Breast epithelium (tissue), 4 donors: ENCODE data around the gene CFAP54. TPM values are rescaled to one million over a fixed set of nuclear protein-coding genes. Genes with fewer than 3 reads are reported as not detected.

ENCODE experiments used
- DNase-seq, 2 donors: peaks; one replicate each; pipeline ENCODE4 v3.0.0-alpha.2; 2019; ENCODE audit warnings: low spot score in 2 of 2
- H3K27ac ChIP-seq, 2 donors: fragments of 200-600 bp; sonication (generic) in 1 of 2; one replicate each; pipeline ENCODE4 v1.5.1; 2016 to 2019; ENCODE audit warnings: mild to moderate bottlenecking in 1 of 2
- H3K27me3 ChIP-seq, 2 donors: fragments of 200-600 bp; sonication (generic) in 1 of 2; one replicate each; pipeline versions ENCODE4 v1.5.1 to v1.6.0; 2017 to 2019; ENCODE audit warnings: control low read depth in 1 of 2, mild to moderate bottlenecking in 1 of 2
- H3K36me3 ChIP-seq: fragments of 200-600 bp; one replicate; pipeline ENCODE4 v1.5.1; 2019
- H3K4me1 ChIP-seq, 2 donors: fragments of 200-600 bp; sonication (generic); one replicate each; pipeline ENCODE4 v1.5.1; 2016 to 2019; ENCODE audit warnings: control low read depth in 1 of 2
- H3K4me3 ChIP-seq, 3 donors: fragments of 200-600 bp; sonication (generic); 1 replicate in 2 of 3; 2 replicates in 1 of 3; pipeline ENCODE4 v1.5.1; 2016 to 2019; ENCODE audit warnings: mild to moderate bottlenecking in 3 of 3, moderate library complexity in 2 of 3
- H3K9me3 ChIP-seq, 2 donors: fragments of 200-600 bp; sonication (generic) in 1 of 2; one replicate each; pipeline ENCODE4 v1.5.1; 2016 to 2019; ENCODE audit warnings: control low read depth in 1 of 2
- POLR2A ChIP-seq: fragments of 450-650 bp; IDR thresholded peaks from one replicate; pipeline ENCODE4 v1.6.1; 2016; ENCODE audit warnings: antibody characterized with exemption, mild to moderate bottlenecking, moderate library complexity
- POLR2AphosphoS5 ChIP-seq, 3 donors: sonication (generic); formaldehyde crosslinking; IDR thresholded peaks; one replicate each; pipeline ENCODE4 v1.6.1; 2017; ENCODE audit warnings: antibody characterized with exemption in 3 of 3
- intact Hi-C: fragments of 100-400 bp; cut with DNase I; formaldehyde crosslinking; loops from one replicate; pipeline ENCODE4 v1.15.1; 2023; ENCODE audit warnings: low total_unique reads
- total RNA-seq, 3 donors: library from RNA; depleted of rRNA; stranded (reverse); fragments of >200 nt; gene quantifications; one replicate each; pipeline ENCODE4 v1.1.0, GENCODE V29; 2016
- TF ChIP-seq, protein P1 (sequence below), 3 donors: fragments of 450-650 bp; IDR thresholded peaks; one replicate each; pipeline ENCODE4 v1.5.1; 2016 to 2017; ENCODE audit warnings: antibody characterized with exemption in 3 of 3, mild to moderate bottlenecking in 3 of 3, moderate library complexity in 3 of 3

Gene CFAP54
- total RNA-seq, 3 donors from 2014 or later: 0.48 to 7.3 (median 2.9) TPM

GRCh38 chr12:96503976-96504375 lies 14.6 kb downstream of the CFAP54 start:
- intact Hi-C loops: no loop called here
- Histone ChIP-seq H3K4me3 (no peak overlapping the region), H3K36me3 (no peaks in the 10 kb centered on the region), H3K9me3 (no peaks in the 10 kb centered on the region), H3K27ac (no peak overlapping the region), H3K4me1 (no peaks in the 10 kb centered on the region), H3K27me3 (no peaks in the 10 kb centered on the region)
- TF ChIP-seq POLR2AphosphoS5 (IDR thresholded peaks at IDR 0.05) (no peak), POLR2A (no peak)
- TF ChIP-seq, protein P1, sequence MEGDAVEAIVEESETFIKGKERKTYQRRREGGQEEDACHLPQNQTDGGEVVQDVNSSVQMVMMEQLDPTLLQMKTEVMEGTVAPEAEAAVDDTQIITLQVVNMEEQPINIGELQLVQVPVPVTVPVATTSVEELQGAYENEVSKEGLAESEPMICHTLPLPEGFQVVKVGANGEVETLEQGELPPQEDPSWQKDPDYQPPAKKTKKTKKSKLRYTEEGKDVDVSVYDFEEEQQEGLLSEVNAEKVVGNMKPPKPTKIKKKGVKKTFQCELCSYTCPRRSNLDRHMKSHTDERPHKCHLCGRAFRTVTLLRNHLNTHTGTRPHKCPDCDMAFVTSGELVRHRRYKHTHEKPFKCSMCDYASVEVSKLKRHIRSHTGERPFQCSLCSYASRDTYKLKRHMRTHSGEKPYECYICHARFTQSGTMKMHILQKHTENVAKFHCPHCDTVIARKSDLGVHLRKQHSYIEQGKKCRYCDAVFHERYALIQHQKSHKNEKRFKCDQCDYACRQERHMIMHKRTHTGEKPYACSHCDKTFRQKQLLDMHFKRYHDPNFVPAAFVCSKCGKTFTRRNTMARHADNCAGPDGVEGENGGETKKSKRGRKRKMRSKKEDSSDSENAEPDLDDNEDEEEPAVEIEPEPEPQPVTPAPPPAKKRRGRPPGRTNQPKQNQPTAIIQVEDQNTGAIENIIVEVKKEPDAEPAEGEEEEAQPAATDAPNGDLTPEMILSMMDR (IDR thresholded peaks at IDR 0.05): no peak
- DNase-seq: no peak

- no peak overlapping the region for H3K4me3 ChIP-seq
- no peaks in the 10 kb centered on the region for H3K27me3 ChIP-seq
- H3K36me3 ChIP-seq: no peaks in the 10 kb centered on the region
- H3K9me3 ChIP-seq: no peaks in the 10 kb centered on the region
- H3K27ac ChIP-seq: no peak overlapping the region
- H3K4me1 ChIP-seq: no peaks in the 10 kb centered on the region
- no peak for DNase-seq
- TF ChIP-seq, protein P1 (IDR thresholded peaks at IDR 0.05): no peak
- TF ChIP-seq POLR2A: no peak
- intact Hi-C loops: no loop called here
Observed at GRCh38 chr12:96506776-96507175, 17.4 kb downstream of the CFAP54 start.

DNA sequence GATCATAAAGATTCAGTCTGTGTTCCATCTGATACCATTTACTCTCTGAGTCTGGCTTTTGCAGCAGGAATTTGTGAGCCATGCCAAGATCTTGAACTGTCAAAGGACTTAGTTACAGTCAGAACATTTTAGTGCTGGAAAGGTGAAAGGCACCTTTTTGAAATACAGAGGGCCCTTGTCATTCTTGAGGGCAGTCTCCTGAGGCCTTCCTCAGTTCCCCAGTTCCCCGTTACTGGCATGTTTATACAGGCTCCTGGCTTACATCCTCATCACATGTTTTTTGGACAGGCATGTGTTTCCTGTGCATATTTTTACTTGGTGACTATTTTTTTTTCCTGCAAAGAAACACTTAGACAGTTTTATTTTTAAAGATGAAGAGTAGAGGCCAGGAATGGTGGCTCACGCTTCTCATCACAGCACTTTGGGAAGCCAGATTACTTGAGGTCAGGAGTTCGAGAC lies 21.0 kb downstream of the CFAP54 start:
- no peak overlapping the region for H3K4me3 ChIP-seq
- H3K27me3 ChIP-seq: no peaks in the 10 kb centered on the region
- H3K36me3 ChIP-seq: no peaks in the 10 kb centered on the region
- TF ChIP-seq, protein P1 (IDR thresholded peaks at IDR 0.05): no peak
- no peak for TF ChIP-seq POLR2A
- TF ChIP-seq POLR2AphosphoS5 (IDR thresholded peaks at IDR 0.05): no peak
- no peaks in the 10 kb centered on the region for H3K9me3 ChIP-seq
- H3K4me1 ChIP-seq: no peaks in the 10 kb centered on the region
- intact Hi-C loops: no loop called here
- H3K27ac ChIP-seq: peak overlapping the region; percentile 48 to 56
- peak in 1 of 2 donors; percentile 53 for DNase-seq

DNA sequence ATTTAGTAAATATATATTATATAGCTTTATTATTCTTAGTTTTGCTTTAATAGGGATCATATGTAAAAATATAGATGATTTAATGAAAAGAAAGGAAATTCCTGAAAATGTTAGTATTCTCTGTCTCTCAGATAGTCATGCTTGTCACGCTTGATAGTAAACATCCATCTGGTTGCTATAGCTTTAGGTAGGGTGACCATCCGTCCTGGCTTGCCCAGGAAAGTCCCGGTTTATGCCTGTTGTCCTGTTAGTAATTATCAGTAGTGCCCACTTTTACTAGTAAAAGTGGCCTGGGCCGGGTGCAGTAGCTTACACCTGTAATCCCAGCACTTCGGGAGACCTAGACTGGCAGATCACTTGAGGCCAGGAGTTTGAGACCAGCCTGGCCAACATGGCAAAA lies 23.8 kb downstream of the CFAP54 start:
- Histone ChIP-seq H3K4me1 (no peaks in the 10 kb centered on the region), H3K4me3 (no peak overlapping the region), H3K9me3 (no peaks in the 10 kb centered on the region), H3K27ac (no peak overlapping the region), H3K36me3 (no peaks in the 10 kb centered on the region), H3K27me3 (no peaks in the 10 kb centered on the region)
- intact Hi-C loops: no loop called here
- no peak for DNase-seq
- TF ChIP-seq POLR2AphosphoS5 (IDR thresholded peaks at IDR 0.05): no peak
- TF ChIP-seq, protein P1 (IDR thresholded peaks at IDR 0.05): no peak

- Histone ChIP-seq H3K27ac (no peak overlapping the region), H3K4me3 (no peak overlapping the region), H3K27me3 (no peaks in the 10 kb centered on the region), H3K4me1 (no peaks in the 10 kb centered on the region), H3K36me3 (no peaks in the 10 kb centered on the region), H3K9me3 (no peaks in the 10 kb centered on the region)
- TF ChIP-seq, protein P1 (IDR thresholded peaks at IDR 0.05): no peak
- TF ChIP-seq POLR2A (no peak), POLR2AphosphoS5 (IDR thresholded peaks at IDR 0.05) (no peak)
- intact Hi-C loops: no loop called here
- no peak for DNase-seq
Observed at GRCh38 chr12:96513681-96514080, 24.3 kb downstream of the CFAP54 start.
